CD4-positive, alpha-beta T cell (primary cell): Measurements from ENCODE around the gene HAS3. TPM values are rescaled to one million over a fixed set of nuclear protein-coding genes. Genes with fewer than 3 reads are reported as not detected.

Experiments
- ATAC-seq: fragments of 200-7000 bp; cut with Tn5 transposase; one replicate; pipeline ENCODE4 v1.10.0; 2022; ENCODE audit warnings: mild to moderate bottlenecking; ENCODE audit not compliant: poor library complexity
- CTCF ChIA-PET: fragments of 350-600 bp; sonication (Branson Sonifier 250); formaldehyde crosslinking; loops from one replicate; lab custom pipeline; 2021; ENCODE audit warnings: antibody characterized with exemption, inconsistent platforms; lab: Charles Lee
- POLR2A ChIA-PET: fragments of 350-600 bp; sonication (Branson Sonifier 250); formaldehyde crosslinking; loops from one replicate; lab custom pipeline; 2021; ENCODE audit warnings: antibody characterized with exemption, inconsistent platforms; lab: Charles Lee
- DNase-seq, 14 experiments: peaks; one replicate each; pipeline ENCODE4 v3.0.0-alpha.2; 2013 to 2020; ENCODE audit warnings: mixed read lengths in 2 of 14
- H3K27ac ChIP-seq, 2 donors: one replicate each; pipeline versions ENCODE4 v1.5.1 to v1.7.0; 2013; ENCODE audit warnings: low read length in 2 of 2, low read depth in 1 of 2, mild to moderate bottlenecking in 1 of 2
- H3K27me3 ChIP-seq, 2 experiments: 1 replicate in 1 of 2; 2 replicates in 1 of 2; pipeline versions ENCODE4 v1.6.1 to v1.7.0; 2013; ENCODE audit warnings: low read length in 2 of 2, control low read depth in 1 of 2, mild to moderate bottlenecking in 1 of 2, moderate library complexity in 1 of 2; ENCODE audit not compliant: insufficient read depth in 2 of 2, control insufficient read depth in 1 of 2
- H3K36me3 ChIP-seq: one replicate; pipeline ENCODE4 v1.6.1; 2013; ENCODE audit warnings: low read length, control low read depth; ENCODE audit not compliant: insufficient read depth
- H3K4me1 ChIP-seq: one replicate; pipeline ENCODE4 v1.6.1; 2013; ENCODE audit warnings: low read length, control low read depth; ENCODE audit not compliant: insufficient read depth
- H3K4me3 ChIP-seq: one replicate; pipeline ENCODE4 v1.5.1; 2013; ENCODE audit warnings: mild to moderate bottlenecking, low read length, moderate library complexity
- H3K9me3 ChIP-seq, 2 experiments: 1 replicate in 1 of 2; 2 replicates in 1 of 2; pipeline versions ENCODE4 v1.6.1 to v1.7.0; 2013; ENCODE audit warnings: low read length in 2 of 2, mild to moderate bottlenecking in 2 of 2, control low read depth in 1 of 2, moderate library complexity in 1 of 2; ENCODE audit not compliant: control insufficient read depth in 1 of 2, insufficient read depth in 1 of 2
- H3K27ac Mint-ChIP-seq: one replicate; pipeline ENCODE4 v1.8.0; 2020; ENCODE audit warnings: mixed read lengths
- H3K27me3 Mint-ChIP-seq: one replicate; pipeline ENCODE4 v1.8.0; 2021; ENCODE audit warnings: mixed read lengths
- H3K36me3 Mint-ChIP-seq: one replicate; pipeline ENCODE4 v1.8.0; 2021; ENCODE audit warnings: low read depth, mixed read lengths
- H3K4me1 Mint-ChIP-seq: one replicate; pipeline ENCODE4 v1.8.0; 2021; ENCODE audit warnings: low read depth, mixed read lengths
- H3K4me3 Mint-ChIP-seq: one replicate; pipeline ENCODE4 v1.8.0; 2020; ENCODE audit warnings: mild to moderate bottlenecking, mixed read lengths
- H3K9me3 Mint-ChIP-seq: one replicate; pipeline ENCODE4 v1.8.0; 2020; ENCODE audit warnings: mixed read lengths
- CTCF ChIP-seq: fragments of 200-600 bp; IDR thresholded peaks from one replicate; pipeline ENCODE4 v1.8.0; 2022; ENCODE audit warnings: antibody characterized with exemption, mild to moderate bottlenecking
- intact Hi-C, 2 experiments: fragments of 100-400 bp; cut with DNase I in 1 of 2; cut with micrococcal nuclease in 1 of 2; formaldehyde crosslinking; loops; one replicate each; pipeline versions ENCODE4 v1.15.1 to v1.9.0; 2023 to 2025; cut with DNase I, micrococcal nuclease
- total RNA-seq, 174 experiments: library from RNA in 2 of 174; stranded (reverse) in 2 of 174; gene quantifications; one replicate each; pipeline ENCODE4 v1.2.3 and lab custom pipeline; 2021 to 2026

Gene HAS3
- total RNA-seq, 2 experiments from 2014 or later, result 3.2 to 3.4 TPM

GRCh38 chr16:69084289-69084688, 21.2 kb upstream of the HAS3 start:
- Histone ChIP-seq H3K27me3 (no peaks in the 10 kb centered on the region), H3K4me1 (peaks cover 6% of the 10 kb centered on the region), H3K36me3 (peaks cover 19% of the 10 kb centered on the region), H3K4me3 (no peak overlapping the region), H3K27ac (no peak overlapping the region), H3K9me3 (no peaks in the 10 kb centered on the region)
- no peak for TF ChIP-seq CTCF
- no peaks in the 10 kb centered on the region for H3K27me3 Mint-ChIP-seq
- no peaks in the 10 kb centered on the region for H3K4me1 Mint-ChIP-seq
- DNase-seq (no peak), ATAC-seq (no peak)
- ChIA-PET POLR2A (no interaction called here), CTCF (interaction anchor here (1.1 kb wide), 1 partner anchor 40 kb away, joined by 3 read pairs; no protein-coding TSS in a partner anchor)
- no peak overlapping the region for H3K27ac Mint-ChIP-seq
- H3K4me3 Mint-ChIP-seq, result no peak overlapping the region
- intact Hi-C loops, result no loop called here
- H3K9me3 Mint-ChIP-seq, result no peaks in the 10 kb centered on the region
- peaks cover 36% of the 10 kb centered on the region for H3K36me3 Mint-ChIP-seq

- no peaks in the 10 kb centered on the region for H3K9me3 Mint-ChIP-seq
- CTCF ChIA-PET, result interaction anchor here (1.1 kb wide), 1 partner anchor 39 kb away, joined by 3 read pairs; no protein-coding TSS in a partner anchor
These were observed 20.3 kb upstream of the HAS3 start for GRCh38 chr16:69085032-69085695.

GRCh38 chr16:69087161-69087581, 18.3 kb upstream of the HAS3 start:
- ChIA-PET POLR2A (no interaction called here), CTCF (no interaction called here)
- peaks cover 10% of the 10 kb centered on the region for H3K4me1 ChIP-seq
- no peaks in the 10 kb centered on the region for H3K9me3 ChIP-seq
- no peaks in the 10 kb centered on the region for H3K4me1 Mint-ChIP-seq
- no peak overlapping the region for H3K4me3 ChIP-seq
- peaks cover 36% of the 10 kb centered on the region for H3K36me3 Mint-ChIP-seq
- H3K4me3 Mint-ChIP-seq, result no peak overlapping the region
- DNase-seq (no peak), ATAC-seq (no peak)
- peaks cover 19% of the 10 kb centered on the region for H3K36me3 ChIP-seq
- intact Hi-C loops, result no loop called here
- no peaks in the 10 kb centered on the region for H3K27me3 ChIP-seq
- no peaks in the 10 kb centered on the region for H3K27me3 Mint-ChIP-seq
- H3K27ac ChIP-seq, result no peak overlapping the region
- H3K9me3 Mint-ChIP-seq, result no peaks in the 10 kb centered on the region
- no peak for TF ChIP-seq CTCF
- no peak overlapping the region for H3K27ac Mint-ChIP-seq

More at GRCh38 chr16:69085032-69085695, 20.3 kb upstream of the HAS3 start:
- Mint-ChIP-seq H3K27ac (no peak overlapping the region), H3K4me3 (no peak overlapping the region), H3K36me3 (peaks cover 36% of the 10 kb centered on the region), H3K4me1 (no peaks in the 10 kb centered on the region), H3K27me3 (no peaks in the 10 kb centered on the region)
- H3K27me3 ChIP-seq, result no peaks in the 10 kb centered on the region
- no peaks in the 10 kb centered on the region for H3K9me3 ChIP-seq
- H3K4me1 ChIP-seq, result peaks cover 10% of the 10 kb centered on the region
- DNase-seq, result no peak
- H3K4me3 ChIP-seq, result no peak overlapping the region
- TF ChIP-seq CTCF, result no peak
- POLR2A ChIA-PET, result no interaction called here
- peaks cover 19% of the 10 kb centered on the region for H3K36me3 ChIP-seq
- ATAC-seq, result no peak
- no peak overlapping the region for H3K27ac ChIP-seq
- intact Hi-C loops, result no loop called here
